Activated CD8-positive, alpha-beta memory T cell treated with anti-CD3 and anti-CD28 coated beads, Interleukin-2, amount 50 U/mL, for 24 hours (primary cell): ENCODE results near the gene CFDP1.
"Not testable (repeated sequence)": the region's sequence is repeated elsewhere in the genome, so short reads cannot be mapped to it uniquely, and the experiment has no call there.

Source experiments
- DNase-seq: peaks from one replicate; pipeline ENCODE4 v3.0.0-alpha.2; 2020; ENCODE audit errors: extremely low read depth

CFDP1 gene

DNA sequence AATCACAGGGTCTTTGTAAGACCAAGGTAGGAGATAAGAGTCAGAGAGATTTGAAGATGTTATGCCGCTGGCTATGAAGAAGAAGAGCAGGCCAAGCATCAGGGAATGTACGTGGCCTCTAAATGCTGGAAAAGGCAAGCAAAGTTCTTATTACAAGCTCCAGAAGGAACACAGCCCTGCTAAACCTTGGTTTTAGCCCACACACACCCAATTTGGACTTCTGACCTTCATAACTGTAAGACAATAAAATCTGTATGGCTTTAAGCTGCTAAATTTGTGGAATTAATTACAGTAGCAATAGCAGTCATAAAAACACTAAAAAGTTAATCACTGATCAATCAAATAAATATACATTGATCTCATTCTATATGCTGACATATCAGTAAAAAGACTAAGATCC is 25.1 kb upstream of the CFDP1 start:
- no peak for DNase-seq

GRCh38 chr16:75458029-75458428 is 24.7 kb upstream of the CFDP1 start:
- no peak for DNase-seq

DNA sequence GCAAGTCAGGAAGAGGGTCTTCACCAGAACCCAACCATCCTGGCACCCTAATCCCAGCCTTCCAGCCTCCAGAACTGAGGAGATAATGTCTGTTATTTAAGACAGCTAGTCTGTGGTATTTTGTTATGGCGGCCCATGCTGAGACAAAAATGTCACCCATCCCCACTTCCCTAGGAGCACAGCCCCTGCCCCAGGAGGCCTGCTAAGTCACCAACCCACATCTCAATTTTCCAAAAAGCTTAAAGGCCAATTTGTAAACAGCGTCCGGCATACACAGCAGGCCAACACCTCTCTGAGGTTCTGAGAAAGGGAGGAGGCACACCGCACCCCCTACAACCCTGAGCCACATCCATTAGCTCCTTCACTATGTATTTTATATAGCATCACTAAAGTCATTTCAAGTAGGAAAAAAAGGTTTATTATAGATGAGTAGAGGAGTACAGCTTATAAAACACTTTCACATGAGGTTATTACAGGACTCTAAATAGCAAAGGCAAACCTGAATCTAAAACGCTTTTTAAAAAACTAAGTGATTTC is 24.2 kb upstream of the CFDP1 start:
- DNase-seq: no peak

GRCh38 chr16:75456971-75457370 is 23.7 kb upstream of the CFDP1 start:
- no peak for DNase-seq

GRCh38 chr16:75456486-75456885 is 23.2 kb upstream of the CFDP1 start:
- DNase-seq: not testable (repeated sequence)

- no peak for DNase-seq
These were observed 22.4 kb upstream of the CFDP1 start for GRCh38 chr16:75455677-75456076.

GRCh38 chr16:75452464-75453190 is 19.3 kb upstream of the CFDP1 start:
- DNase-seq: no peak

DNA sequence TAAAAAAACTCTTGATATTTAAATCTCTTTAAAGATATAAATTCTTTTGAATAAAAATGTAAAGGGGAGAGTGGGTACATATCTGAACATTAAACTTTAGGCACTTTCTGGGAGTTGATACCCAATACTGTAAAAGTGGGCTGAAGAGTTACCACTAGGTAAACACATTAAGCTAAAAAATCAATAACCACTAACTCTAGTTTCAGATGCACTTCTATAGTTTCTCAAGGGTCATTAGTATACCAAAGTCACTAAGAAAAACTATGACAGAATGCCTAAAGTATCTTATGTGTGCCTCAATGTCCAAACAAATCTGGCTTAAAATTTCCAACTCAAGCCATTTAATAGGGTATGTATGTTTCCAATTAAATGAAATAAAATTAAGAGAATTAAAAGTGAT is 13.1 kb upstream of the CFDP1 start:
- DNase-seq: no peak

DNA sequence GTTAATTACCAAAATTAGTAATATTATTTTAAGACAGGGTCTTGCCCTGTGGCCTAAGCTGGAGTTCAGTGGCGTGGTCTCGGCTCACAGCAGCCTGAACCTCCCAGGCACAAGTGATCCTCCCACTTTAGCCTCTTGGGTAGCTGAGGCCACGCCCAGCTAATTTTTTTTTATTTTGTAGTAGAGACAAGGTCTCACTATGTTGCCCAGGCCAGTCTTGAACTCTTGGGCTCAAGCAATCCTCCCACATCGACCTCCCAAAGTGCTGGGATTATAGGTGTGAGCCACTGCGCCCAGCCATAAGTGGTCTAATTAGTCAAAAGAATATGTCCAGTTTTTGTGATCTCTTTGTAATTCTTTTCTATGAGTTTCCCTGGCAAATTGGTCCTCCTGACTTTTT is 12.0 kb upstream of the CFDP1 start:
- DNase-seq: no peak

DNA sequence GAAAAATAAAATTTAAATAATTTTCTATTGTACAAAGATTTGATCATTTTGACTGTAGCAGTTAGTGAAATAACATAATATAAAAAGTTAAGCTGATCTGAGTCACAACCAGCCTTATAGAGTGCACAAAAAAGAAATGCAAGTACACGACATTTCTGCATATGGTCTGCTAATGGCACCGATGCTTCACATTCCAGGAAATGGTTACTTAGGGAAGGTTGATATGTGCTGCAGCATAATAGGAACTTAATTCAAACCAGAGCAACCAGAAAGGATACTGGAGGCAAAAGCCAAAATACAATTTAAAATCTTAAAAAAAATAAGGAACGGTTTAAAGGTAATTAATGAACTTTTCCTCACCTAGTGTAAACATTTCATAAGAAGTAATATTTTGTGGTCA is 10.0 kb upstream of the CFDP1 start:
- DNase-seq: no peak

DNA sequence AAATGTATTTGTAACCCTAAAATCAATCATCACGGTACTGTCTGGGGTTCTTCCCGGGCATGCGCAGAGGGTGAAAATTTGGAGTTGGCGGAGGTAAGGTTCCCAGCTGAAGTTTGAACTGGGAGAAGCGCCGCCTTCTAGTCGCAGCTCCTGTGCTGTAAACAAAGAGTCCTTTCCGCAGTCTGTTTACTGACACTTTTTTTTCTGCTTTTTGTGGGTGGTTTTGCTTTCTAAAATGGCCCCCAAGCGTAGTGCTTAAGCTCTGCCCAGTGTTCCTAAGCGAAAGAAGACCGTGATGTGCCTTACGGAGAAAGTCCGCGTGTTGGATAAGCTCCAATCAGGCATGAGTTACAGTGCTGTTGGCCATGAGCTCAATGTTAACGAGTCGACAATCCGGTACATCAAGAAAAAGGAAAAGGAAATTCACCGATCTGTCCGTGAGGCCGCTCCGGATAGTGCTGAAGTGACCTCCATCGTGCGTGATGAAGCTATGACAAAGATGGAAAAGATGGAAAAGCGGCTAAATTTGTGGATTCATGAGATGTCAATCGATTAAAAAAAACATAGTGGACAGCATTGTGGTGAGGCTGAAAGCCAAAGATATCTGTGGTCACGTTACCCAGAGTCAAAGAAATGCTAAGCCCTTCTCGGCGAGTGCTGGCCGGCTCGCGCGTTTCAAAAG is 570 bp upstream of the CFDP1 start:
- peak; percentile 12 for DNase-seq

GRCh38 chr16:75429621-75430403 is 3.5 kb downstream of the CFDP1 start:
- no peak for DNase-seq

GRCh38 chr16:75426524-75426923 is 6.8 kb downstream of the CFDP1 start:
- DNase-seq: not testable (repeated sequence)

GRCh38 chr16:75424105-75424762 is 9.1 kb downstream of the CFDP1 start:
- not testable (repeated sequence) for DNase-seq

- DNase-seq: no peak
These were observed 9.6 kb downstream of the CFDP1 start for GRCh38 chr16:75423723-75424104.

- no peak for DNase-seq
These were observed 11.5 kb downstream of the CFDP1 start for GRCh38 chr16:75421820-75422126.

DNA sequence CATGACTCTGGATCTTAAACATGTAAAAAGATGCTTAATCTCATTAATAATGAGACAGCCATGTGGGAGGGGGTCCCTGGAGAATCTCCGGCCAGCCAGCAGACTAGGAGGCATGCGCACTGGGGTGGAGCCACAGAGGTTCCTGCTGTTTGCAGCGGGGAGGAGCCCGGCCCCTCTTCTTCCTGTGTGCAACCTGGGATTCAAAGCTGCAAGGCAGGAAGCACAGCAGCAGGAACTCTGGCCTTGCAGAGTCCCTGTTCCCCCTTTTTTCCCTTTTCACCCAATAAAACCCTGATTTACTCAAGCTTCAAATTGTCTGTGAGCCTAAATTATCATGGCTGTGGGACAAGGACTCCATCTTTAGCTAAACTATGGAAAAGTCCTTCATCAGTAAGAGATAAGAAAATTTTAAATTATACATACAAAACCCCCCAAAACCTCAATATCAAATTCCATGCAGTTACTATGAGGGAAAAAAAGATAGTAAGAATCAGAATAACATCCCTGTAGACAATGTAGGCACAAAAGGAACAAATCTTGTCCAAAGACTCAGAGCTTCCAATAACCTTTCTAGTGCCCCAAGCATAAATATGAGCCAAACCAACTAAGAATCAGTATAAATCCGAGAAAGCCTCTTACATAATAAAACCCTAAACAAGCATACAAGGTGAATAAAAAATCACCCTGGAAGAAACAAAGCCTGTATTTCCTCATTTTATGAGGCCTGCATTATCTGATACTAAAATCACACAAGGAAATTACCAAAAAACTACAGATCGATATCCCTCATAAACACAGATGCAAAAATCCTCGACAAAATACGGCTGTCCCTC is 12.1 kb downstream of the CFDP1 start:
- no peak for DNase-seq

DNA sequence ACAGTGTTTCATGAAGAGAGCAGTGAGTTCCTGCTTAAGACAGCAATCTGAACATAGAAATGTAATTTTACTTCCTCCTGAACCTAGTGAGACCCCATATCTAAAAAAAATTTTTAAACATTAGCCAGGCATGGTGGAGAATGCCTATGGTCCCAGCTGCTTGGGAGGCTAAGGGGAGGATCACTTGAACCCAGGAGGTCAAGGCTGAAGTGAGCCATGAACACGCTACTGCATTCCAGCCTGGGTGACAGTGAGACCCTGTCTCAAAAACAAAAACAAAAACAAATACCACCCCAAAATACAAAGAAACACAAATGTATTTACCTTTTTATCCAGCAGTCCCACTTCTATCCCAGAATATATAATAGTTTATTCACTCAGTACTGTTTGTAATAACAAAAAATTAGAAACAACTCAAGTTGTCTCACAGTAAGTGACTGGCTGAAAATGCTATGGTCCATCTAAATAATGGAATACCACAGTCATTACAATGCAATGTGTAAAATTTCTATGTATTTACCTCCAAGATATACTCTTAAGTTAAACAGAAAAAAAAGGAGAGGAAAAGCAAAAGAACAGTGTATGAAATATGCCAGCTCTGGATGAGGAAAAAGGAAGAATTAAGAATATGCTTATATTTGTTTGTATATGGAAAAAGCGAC is 16.3 kb downstream of the CFDP1 start:
- no peak for DNase-seq

GRCh38 chr16:75415169-75415905 is 18.0 kb downstream of the CFDP1 start:
- no peak for DNase-seq

DNA sequence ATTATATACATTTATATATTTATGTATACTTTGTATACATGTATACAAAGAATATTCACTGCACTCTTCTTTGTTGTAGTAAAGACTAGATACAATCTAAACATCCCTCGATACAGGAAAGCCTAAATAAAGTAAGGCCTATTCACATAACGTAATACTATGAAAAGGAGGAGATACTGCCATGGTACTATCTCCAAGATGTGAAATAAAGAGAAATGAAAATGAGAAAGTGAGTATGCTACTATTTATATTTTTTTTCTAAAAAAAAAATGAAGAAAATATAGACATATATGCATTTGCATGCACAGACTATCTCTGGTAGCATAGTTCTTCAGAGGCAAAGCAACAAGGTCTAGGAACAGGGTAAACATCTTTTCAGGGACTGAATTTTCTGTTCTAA is 19.4 kb downstream of the CFDP1 start:
- DNase-seq: no peak
